NB4 (cell line): ENCODE measurements around the gene RPL4.

Experiments
- CTCF ChIP-seq: IDR thresholded peaks from one replicate; pipeline ENCODE4 v1.5.1; 2012; ENCODE audit warnings: low read depth, low read length
- MAX ChIP-seq: IDR thresholded peaks from 2 replicates; pipeline ENCODE4 v1.6.1; 2011; ENCODE audit warnings: low read depth, low read length
- POLR2A ChIP-seq: IDR thresholded peaks from 2 replicates; pipeline ENCODE4 v1.6.1; 2011; ENCODE audit warnings: mild to moderate bottlenecking; ENCODE audit not compliant: insufficient read length; ENCODE audit errors: extremely low read depth

- TF ChIP-seq CTCF (no peak), POLR2A (no peak), MAX (no peak)
Observed at GRCh38 chr15:66454143-66454542, 50.5 kb downstream of the RPL4 start.
